ENCODE measurements around the gene PRKAA1. TPM values are rescaled to one million over a fixed set of nuclear protein-coding genes. Genes with fewer than 3 reads are reported as not detected.

PRKAA1 gene
- 59.4 and 79.2 TPM in 2 replicates for total RNA-seq (2014; rRNA removed; shearing (Covaris generic))

DNA sequence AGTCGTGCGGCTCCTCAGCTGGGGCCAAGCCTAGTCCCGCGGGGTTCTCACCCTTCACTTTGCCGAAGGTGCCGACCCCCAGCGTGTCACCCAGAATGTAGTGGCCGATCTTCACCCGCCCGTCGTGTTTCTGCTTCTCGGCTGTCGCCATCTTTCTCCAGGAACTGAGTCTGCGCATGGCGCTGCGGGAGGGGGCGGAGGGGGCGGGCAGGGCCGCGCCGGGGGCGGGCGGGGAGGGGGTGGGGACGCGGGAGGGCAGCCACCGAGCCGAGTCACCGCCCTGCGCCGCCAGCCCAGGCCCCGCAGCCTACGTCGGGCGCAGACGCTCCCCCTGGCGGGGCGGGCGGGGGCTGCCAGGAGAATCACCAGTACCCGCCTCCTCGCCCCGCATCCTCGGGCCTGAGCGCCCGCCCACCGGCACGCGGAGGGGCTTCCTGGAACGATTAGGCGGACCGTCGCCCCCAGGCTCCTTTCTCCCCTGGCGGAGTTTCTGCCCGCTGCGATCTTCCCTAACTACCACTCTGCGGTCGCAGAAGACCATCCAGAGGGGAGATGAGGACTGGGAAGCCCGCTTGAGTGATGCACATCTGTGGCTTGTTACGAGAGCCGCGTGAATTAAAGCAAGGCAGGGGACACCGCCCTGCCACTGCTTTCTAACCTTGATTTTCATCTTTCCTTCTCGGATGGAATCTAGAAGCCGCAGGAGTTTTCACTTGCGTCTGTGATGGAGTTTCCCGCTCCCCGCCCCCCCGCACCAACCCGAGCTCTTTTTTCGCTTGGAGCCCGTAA, at the start of gene PRKAA1:
Gene PRKAA1, minus strand, starts transcription at position 363 of the 789 bp plus-strand sequence. Its CDS starts 185 bp downstream, at position 178.
- DNase-seq (ENCODE audit: low read depth): peak; percentile 85

DNA sequence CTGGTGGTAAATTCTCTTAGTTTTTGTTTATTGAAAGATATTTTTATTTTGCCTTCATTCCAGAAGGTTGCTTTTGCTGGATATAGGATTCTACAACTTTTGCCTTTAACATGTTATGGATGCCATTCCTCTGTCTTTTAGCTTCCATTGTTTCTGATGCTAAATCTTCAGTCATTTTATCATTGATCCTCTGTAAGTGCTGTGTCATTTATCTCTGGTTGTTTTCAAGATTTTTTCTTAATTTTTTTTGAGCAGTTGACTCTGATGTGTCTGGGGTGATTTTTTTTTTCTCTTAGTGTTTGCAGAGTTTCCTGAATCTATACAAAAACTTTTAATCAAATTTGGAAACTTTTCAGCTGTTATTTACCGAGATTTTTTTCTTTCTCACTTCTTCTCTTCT, 49.4 kb upstream of the PRKAA1 start:
- no peak for DNase-seq (ENCODE audit: low read depth)

DNA sequence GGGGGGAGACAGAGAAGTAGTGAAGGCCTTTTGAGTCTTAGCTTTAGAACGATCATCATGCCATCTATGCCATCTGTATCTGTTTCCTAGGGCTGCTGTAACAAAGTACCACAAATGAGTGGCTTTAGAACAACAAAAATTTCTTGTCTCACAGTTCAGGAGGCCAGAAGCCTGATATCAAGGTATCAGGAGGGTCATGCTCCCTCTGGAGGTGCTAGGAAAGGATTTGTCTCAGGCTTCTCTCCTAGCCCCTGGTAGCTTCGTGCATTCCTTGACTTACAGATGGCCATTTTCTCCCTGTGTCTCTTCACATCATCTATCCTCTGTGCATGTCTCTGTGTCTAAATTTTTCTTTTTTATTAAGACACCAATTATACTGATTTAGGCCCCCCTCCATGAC, 48.2 kb upstream of the PRKAA1 start:
- no peak for DNase-seq (ENCODE audit: low read depth)

DNA sequence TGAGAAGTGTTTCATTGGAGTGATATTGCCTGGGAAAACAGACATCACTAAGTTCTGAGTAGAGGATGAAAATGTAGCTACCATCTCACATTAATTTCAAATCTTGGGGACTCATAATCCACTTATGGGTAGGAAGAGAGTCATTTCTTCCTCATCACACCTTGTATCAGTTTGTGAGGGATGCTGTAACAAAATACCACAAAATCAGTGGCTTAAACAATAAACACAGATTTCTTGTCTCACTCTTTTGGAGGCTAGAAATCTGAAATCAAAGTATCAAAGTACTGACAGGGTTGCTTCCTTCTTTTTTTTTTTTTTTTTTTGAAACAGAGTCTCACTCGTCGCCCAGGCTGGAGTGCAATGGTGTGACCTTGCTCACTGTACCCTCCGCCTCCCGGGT, 46.4 kb upstream of the PRKAA1 start:
- DNase-seq (ENCODE audit: low read depth): no peak

DNA sequence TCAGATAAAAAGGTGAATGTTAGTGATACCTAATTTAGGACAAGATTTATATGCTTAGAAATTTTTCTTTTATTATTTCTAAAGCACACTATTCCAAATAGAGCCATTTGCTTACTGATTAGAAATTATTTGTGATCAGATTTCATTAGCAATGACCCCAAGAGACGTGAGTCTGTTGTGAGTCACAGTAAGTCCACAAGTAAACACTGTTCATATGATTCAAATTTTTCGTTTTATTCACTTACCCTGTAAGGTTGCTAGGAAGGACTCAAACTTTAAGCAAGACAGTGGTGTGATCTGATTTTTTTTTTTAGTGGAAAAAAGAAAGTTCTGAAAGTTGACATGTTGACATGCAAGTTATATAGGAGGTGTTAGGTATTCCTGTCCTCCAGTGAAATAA, 44.2 kb upstream of the PRKAA1 start:
- peak; percentile 63 for DNase-seq (ENCODE audit: low read depth)

DNA sequence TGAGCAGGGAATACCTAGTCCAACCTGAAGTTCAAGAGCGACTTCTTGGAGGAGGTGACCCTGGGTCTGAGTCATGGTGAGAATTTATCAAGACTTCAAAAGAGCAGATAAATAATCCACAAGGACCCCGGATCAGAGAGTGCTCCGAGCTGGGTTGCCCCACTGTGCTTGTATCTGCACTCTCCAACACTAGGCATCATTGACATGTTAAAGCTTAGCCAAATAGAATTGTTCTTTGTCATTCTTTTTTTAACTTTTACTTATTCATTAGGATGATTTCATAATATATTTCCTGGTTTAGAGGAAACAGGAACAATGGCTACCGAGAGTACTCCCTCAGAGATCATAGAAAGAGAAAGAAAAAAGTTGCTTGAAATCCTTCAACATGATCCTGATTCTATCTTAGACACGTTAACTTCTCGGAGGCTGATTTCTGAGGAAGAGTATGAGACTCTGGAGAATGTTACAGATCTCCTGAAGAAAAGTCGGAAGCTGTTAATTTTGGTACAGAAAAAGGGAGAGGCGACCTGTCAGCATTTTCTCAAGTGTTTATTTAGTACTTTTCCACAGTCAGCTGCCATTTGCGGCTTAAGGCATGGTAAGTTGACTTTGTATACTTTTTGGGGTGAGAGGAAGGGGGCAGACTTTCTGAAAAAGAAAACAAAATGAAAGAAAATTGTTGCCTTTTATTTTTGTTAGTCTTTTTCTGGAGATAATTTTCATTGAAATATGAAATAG, 43.1 kb upstream of the PRKAA1 start, which contains the start of gene CARD6:
Gene CARD6, plus strand, starts transcription at position 300 of the 738 bp plus-strand sequence. Its CDS starts 16 bp downstream, at position 316.
- peak; percentile 68 for DNase-seq (ENCODE audit: low read depth)

DNA sequence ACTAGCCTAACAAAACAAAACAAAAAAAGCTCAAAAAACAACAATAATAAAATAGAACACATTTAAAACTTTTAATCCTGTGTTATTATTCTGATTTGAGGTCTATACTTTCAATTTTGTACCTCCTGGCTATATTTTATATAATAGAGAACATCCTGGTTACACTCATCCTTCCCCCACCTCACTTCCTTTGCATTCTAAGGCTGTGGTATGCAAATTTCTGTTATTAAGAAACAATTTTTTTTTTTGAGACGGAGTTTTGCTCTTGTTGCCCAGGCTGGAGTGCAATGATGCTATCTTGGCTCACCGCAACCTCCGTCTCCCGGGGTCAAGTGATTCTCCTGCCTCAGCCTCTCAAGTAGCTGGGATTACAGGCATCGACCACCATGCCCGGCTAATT, 39.9 kb upstream of the PRKAA1 start:
- DNase-seq (ENCODE audit: low read depth): no peak

DNA sequence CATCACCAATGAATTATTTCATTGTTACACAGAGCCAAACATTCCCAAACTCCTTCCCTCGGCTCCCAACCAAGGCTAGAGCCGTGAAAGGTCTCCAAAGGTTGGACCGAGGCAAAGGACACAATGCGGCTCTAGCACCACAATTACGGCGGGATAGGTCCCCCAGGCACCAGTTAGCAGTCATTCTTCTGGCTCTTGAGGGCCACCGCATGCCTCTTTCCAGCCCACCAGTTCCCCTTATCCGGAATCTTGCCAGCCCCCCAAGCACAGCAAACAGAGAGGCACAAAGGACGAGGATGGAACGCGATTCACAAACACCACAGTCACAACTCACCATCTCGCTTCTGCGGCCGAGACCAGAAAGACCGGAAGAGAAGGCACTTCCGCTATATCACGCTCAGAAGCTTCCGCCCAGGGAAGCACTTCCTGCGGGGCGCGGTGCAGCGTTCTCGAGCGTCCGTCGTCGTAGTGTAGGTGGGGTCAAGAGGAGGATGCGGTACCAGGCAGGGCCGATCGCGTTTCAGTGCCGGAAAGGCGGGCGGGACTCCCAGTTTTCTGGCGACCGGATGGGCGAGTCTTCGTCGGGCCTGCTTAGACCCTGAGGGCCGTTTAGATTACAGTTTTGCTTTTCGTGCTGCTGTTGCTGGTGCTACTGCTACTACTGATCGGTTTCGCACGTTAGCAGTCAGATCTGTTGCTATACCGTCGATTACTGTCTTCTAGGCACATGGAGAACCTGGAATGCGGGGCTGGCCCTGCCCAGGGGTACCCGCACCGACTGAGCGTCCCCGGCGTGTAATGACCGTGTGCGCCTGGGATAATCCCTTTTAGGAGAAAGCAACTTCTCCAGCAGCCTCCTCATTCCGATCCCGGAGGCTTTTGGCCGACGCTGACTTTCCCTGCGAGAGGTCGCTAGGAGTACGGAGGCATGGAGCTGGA, 36.9 kb upstream of the PRKAA1 start, which contains the start of gene RPL37:
Gene RPL37, minus strand, starts transcription at position 374 of the 939 bp plus-strand sequence. Its CDS starts 37 bp downstream, at position 337.
- peak; percentile 98 for DNase-seq (ENCODE audit: low read depth)

DNA sequence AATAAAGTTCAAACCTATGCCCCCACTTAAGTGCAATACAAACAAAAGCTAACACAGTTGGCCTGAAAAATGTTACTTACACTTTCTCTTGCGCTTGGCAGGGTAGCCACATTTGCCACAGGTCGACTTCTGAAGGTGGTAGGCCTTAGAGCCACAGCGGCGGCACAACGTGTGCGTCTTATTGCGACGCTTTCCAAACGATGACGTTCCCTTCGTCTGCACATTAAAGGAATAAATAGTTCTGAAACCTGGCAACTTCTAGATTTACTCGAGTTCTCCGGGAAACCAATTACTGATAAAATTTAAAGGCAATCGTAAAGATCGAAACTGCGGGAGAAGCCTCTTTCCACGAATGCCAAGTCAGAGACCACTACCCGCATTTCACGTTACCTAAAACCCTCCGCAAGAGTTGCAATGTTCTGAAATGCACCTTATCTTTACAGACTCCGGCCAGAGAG, 36.2 kb upstream of the PRKAA1 start:
- peak; percentile 30 for DNase-seq (ENCODE audit: low read depth)

DNA sequence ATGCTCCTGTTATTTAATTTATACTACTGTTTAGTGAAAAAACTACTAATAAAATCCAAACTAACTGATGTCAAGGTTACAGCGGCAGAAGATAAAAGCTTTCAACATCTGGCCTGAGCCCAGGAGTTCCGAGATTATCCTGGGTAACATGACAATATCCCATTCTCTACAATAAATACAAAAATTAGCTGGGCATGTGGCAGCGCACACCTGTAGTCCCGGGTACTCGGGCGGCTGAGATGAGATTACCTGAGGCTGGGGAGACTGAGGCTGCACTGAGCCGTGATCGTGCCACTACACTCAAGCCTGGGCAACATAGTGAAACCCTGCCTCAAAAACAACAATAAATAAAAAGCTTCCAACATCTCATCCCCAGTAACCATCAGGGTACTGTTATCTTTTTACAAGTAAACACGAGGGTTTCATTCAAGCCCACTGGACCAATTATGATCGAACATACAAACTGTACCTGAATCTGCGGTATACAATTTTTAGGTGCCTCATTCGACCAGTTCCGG, 35.6 kb upstream of the PRKAA1 start:
- DNase-seq (ENCODE audit: low read depth): no peak

DNA sequence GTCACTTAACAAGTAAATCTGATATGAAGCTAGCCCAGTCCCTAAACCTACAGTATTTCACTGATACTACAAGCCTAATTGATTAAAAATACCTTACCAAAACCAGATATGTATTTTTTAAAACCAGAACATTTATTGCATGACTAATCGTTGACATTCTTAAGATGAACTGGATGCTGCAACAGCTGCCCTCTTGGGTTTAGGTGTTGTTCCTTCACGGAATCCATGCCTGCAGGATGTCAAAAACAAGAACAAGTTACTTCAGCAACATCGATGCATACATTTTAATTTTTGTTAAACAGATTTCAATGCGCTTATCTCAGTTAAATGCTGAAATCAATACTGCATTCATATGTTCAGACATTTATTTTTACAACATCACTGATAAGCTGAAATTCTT, 34.2 kb upstream of the PRKAA1 start:
- no peak for DNase-seq (ENCODE audit: low read depth)

DNA sequence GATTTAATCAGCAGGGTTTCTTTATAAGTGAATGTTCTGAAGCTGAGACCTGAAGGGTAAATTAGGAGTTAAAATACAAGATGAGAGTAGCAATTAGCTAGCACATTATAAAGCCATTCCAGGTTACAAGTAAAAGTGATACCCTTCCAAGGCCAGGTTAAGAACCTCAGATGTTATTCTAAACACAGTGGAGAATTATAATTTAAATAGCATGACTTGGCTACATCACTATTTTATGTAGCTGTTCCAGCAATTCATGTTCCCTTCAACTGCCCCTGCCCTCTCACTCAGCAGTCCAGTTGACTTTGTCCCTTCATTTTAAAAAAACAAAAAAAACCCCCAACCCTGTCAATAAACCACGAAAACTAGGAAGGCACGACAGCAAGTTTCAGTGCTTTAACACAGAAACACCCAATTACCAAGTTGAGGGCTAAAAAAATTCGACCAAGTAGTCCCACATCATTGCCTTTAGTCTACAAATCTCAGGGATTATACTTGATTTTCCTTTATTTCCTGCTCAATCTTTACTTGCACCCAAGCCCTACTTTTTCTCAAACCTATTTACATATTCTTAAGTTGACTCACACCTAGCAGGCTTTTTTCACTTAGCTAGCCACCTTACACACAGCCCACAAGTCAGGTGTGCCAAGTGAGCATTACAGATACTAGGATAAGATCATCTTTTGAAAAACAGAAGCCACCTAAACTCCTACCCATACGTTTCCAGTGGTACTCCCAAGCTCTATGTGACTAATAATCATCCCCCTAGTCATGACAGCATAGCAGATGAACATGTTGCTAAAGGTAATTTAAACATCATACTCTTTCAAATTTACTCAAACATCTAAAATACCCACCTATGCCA, 33.4 kb upstream of the PRKAA1 start:
- peak; percentile 37 for DNase-seq (ENCODE audit: low read depth)

DNA sequence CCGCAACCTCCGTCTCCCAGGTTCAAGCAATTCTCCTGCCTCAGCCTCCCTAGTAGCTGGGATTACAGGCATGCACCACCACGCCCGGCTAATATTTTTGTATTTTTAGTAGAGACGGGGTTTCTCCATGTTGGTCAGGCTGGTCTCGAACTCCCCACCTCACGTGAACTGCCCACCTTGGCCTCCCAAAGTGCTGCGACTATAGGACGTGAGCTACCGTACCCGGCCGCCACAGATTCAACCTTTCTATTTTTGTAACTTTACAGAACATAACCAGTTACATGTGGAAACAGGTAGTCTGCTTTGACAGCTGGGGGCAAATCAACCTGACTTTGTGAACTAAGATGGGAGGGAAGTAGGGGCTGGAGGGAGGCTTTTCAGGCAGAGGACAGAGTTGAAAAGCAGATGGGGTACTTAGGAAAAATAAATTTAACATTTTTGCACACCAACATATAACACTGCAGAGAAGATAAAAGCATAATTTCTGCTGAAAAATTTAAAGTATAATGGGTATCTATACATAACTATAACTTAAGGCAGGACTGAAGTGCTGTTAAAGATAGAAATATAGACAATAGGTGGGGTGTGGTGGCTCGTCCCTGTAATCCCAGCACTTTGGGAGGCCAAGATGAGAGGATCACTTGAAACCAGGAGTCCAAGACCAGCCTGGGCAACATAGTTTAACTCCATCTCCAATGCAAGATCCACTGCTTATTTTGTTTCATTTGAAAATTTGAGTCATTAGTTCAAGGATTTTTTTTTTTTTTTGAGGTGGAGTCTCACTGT, 31.8 kb upstream of the PRKAA1 start:
- no peak for DNase-seq (ENCODE audit: low read depth)

DNA sequence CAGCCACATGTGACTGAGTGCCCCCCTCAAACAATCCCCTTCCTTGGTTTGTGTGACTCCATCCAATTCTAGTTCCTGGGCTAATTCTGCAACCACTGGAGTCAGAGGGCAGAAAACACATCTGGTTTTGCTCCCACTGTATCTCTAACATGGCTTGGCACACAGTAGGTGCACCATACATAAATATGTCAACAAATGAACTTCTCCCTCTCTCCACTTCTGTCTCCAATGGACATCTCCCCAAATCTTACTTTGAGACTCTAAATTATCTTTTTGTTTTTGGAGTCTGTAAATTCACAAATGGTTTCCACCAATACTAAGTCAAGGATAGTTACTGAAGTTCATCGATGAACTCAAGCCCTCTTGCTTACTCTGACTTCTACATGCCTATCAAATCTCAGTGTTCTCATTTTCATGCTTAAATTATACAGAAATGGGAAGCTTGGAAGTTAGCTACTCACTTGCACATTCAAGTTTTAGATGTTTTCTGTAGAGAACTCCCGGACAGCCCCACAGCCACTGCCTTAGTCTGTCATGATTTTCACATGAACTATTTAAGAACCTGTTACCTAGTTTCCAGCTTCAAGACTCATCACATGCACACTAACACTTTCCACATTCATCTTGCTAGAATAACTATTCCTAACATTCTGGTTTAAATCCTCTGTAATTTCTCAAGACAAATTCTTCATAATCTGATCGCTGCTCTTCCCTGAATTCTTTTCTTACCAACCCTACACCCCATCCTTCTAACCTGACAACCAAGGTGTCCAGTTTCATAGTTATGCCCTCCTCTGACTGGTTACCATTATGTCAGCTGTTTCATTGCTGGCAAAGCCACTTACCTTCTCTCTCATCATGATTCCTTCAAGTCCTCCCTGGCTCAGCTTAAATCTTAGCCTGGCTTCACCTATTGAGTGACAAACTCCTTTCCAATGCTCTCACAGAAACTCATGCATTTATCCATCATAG, 30.8 kb upstream of the PRKAA1 start:
- DNase-seq (ENCODE audit: low read depth): peak; percentile 26

DNA sequence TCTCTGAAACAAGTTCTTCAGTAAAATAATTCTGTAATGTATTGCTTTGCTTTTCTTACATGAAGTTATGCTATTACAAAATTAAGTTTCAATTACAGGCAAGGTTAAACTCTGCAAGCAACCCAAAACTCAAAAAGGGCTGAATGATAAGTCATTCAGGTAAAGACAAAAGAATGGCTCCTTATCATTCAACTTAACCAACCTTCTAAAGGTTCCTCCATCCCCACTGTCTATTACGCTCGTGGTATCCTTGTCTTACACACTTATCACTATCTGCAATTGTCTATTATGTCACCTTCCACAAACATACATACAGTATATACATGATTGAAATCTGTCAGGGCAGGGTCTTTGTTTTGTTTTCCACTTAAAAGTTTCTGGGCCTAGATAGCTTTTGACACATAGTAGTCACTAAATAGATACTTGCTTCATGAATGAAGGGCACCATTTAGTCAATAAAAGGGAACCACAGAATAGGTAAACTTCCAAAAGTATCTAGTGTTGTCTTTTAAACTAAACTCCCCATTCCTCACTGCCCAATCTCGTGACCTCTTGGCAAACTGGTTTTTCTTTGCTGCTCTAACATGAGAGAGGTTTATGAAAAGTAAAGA, 30.0 kb upstream of the PRKAA1 start:
- no peak for DNase-seq (ENCODE audit: low read depth)

DNA sequence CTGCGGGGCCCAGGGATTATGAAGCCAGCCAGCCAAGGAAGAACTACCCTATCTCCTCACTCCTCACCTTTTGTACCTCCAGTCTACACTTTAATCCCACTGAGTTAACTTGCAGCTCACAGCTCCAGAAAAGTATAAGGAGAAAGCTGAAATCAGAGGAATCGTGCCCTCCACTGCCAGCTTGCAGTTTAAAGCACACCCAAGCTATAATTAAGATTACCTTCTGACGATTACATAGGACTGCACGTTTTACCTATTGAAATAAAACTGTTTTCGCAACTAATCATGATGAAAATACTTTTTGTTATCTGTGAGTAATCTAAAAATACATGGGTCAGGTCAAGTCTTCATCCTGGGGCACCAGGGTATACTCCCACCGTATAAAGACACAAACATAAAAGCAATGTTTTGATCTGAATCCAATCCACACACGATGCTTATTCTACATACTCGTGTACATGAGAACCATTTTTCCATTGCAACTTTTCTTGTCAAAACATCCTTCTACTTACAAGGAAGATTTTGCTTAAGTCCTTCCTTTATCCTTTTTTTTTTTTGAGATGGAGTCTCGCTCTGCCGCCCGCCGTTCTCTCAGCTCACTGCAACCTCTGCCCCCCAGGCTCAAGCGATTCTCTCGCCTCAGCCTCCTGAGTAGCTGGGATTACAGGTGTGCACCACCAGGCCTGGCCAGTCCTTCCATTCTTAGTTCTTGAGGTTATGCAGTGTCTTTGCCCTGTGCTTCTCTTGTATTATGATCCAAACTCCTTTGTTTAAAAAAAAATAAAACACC, 29.2 kb upstream of the PRKAA1 start:
- DNase-seq (ENCODE audit: low read depth): no peak
